DMS79 treated with DMSO at 0.1 percent for 48 hours (cell line): ENCODE measurements around the gene DYRK1A.

ENCODE experiments used
- DNase-seq: peaks from one replicate; lab custom pipeline; 2025; lab: John Stamatoyannopoulos, UW

DYRK1A gene

DNA sequence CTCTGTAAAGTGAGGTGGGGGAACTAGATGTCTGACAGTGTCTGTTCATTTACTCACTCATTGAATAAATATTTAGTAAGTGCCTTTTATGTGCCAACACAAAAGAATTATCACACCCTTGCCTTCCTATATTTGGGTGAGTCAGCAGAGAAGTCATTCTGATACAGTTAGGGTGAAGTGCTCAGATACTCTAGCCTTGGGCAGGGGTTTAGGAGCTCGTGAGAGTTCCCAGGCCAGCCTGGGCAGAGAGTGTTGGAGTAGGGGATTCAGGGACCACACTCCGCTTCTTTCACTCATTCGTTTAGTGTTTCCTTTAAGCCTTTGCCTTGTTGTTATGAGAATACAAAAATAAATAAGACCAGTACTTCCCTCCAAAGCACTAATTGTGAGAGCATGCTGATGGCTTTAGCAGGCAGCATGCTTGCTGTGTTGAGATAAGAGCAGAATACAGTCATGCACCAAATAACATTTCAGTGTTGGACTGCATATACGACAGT, 83.9 kb downstream of the DYRK1A start:
- no peak for DNase-seq

- DNase-seq: no peak
These were observed 84.9 kb downstream of the DYRK1A start for GRCh38 chr21:37451446-37451845.

DNA sequence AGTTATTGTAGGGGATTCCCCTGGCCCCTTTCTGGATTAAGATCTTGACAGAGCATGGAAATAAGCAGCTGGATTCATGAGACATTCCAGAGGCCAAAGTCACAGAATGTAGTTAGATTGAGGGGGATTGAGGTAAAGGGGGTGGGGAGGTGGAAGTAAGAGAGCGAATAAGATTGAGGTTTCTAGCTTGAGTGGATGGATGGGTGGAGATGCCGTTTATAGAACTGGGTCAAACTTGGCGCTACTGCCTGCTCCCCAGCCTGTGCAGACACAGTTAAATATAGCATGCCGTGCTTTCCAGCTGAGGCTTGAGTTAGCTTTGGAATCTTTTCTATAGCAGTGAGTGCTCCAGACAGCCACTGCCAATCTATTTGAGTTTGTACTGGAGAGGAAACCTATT, 85.7 kb downstream of the DYRK1A start:
- no peak for DNase-seq

DNA sequence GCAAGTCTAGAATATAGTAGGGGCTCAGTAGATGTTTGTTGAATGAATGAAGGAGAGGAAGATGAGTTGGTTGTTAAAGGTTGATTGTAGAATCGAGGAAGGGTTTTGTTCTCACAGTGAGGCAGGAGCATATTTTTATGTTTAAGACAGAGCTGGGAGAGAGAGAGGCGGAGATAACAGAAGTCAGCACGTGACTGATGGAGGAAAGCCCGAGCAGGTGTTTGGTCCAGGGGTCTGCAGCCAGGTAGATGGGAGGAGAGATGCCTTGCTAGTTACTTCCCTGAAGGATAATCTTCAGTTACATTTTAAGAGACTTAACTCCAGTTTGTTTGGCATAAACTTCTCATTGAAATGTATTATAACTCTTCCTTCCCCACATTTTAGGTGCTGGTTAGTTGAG, 86.8 kb downstream of the DYRK1A start:
- DNase-seq: no peak

GRCh38 chr21:37454869-37455503, 88.4 kb downstream of the DYRK1A start:
- DNase-seq: no peak

GRCh38 chr21:37455504-37455911, 88.9 kb downstream of the DYRK1A start:
- no peak for DNase-seq

DNA sequence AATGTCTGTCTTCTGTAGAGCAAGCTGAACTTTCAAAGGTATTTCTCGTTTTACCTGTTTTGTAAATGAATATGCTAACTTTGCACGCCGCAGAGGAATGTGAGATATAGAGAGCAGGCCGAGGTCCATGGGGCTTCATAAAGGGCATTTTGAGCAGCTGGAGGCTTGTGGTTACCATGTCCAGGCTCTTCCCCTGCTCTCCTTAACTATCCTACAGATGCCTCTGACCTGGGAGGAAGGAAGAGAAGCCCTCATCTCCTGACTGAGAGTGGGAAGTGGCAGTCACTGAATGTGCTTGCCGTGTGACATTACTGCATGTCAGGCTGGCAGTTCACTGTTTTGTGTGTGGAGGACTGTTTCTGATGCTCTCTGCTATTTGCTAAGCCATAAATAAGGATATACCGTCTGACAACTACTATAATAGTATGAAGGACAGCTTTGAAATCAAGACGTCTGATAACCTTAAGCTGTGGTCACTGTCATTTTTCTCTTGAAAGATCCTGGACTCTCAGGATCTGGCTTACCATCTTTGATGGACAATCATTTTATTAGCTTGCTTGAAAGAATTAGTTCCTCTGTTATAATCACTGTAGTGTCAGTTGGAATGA, 92.2 kb downstream of the DYRK1A start:
- DNase-seq: no peak

DNA sequence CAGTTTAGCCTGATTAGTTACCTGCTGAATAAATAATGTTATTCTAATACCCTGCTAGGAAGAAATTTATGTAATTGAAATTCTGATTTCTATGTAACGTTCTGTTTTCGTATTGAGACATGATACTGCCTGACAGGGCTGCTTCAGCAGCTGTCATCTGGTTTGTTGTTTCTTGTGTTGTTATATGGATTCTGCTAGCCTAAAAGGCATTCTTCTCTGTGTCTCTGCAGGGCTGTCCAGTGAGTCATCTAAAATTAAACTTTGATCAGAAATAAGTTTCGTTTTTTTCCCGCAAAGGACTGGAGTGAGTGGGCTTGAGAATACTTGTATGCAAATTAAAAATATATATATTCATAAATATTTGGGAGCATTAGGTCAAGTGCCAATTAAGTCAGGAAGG, 93.0 kb downstream of the DYRK1A start:
- DNase-seq: no peak

GRCh38 chr21:37460196-37460595, 93.6 kb downstream of the DYRK1A start:
- DNase-seq: no peak

DNA sequence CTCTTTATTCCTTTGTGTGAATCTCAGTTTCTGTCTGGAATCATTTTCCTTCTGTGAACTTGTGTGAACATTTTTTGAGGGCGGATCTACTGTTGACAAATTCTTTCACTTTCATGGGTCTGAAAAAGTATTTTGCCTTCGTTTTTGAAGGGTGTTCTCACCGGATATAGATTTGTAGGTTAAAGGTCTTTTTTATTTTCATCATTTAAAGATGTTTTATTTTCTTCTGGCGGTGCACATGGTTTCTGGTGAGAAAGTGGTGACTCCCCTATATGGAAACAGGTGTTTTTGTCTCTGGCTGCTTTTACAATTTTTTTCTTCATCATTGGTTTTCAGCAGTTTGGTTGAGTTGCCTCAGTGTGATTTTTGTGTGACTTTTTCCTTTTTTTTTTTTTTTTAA, 94.9 kb downstream of the DYRK1A start:
- DNase-seq: no peak

GRCh38 chr21:37462087-37462861, 95.7 kb downstream of the DYRK1A start:
- no peak for DNase-seq

DNA sequence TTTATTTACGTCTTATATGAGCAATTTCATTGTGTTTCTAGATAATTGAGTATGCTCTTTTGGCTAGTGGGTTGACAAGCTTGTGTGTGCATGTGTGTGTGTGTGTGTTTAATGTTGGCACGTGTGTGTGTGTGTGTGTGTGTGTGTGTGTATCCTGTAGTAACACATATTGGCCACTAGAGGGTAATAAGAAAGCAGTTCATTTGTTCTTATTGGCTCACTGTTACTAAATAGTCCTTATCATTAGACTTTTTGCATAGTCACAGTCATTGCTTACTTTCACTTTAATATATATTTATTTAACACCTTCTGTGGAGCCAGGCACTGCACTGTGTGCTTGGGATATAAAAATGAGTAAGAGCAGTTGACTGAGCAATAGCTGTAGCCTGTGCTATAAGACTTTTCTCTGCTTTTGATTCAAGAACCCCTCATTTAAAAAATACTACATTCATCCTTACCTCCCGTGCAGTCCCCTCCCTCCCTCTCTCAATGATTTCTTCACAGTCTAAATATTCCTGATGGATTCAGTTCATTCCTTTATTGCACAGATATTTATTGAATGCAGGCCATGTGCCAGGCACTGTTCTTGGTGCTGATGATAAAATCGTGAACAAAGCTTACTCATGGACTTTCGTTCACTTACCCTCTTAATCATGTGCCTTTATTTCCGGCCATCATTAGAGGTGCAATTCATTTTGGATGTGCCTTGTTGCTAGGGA, 96.7 kb downstream of the DYRK1A start:
- DNase-seq: no peak

DNA sequence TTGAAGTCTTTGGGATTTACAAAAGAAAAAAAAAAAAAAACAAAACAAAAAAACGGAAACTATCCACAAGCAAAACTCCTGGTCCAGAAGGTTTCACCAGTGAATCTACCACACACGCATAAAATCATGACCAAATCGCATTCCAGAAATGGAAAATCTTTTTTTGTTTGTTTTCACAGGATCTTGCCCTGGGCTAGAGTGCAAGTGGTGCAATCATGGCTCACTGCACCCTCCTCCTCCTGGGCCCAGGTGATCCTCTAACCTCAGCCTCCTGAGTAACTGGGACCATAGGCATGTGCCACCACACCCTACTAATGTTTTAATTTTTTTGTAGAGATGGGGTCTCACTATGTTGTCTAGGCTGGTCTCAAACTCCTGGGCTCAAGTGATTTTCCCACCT, 100.5 kb downstream of the DYRK1A start:
- DNase-seq: no peak

DNA sequence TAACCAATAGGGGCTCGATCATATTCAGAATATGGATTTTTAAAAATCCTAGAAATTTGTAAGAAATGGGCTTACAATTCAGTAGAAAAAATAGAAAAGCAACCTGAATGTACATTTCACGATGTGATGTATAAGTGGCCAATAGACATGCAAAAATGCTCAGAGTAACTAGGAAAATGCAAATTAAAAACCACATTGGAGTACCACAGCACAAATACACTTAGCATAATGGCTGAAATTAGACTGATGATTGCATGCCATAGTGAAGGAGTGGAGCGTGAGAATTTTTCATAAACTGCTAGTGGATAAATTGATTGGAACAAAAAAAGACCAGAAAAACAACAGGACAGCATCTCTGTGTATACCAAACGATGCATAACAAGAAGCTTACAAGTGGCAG, 102.3 kb downstream of the DYRK1A start:
- no peak for DNase-seq

GRCh38 chr21:37469441-37469840, 102.9 kb downstream of the DYRK1A start:
- DNase-seq: no peak

DNA sequence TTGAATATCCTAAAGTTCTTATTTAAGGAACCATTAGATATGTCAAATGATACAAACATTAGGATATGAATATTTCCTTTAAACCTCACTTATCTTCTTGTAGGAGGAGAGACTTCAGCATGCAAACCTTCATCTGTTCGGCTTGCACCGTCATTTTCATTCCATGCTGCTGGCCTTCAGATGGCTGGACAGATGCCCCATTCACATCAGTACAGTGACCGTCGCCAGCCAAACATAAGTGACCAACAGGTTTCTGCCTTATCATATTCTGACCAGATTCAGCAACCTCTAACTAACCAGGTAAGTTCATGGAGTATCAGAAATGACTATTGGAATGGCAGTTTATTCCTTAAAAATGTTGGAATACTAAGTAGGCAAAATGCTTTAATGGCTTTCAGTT, 106.0 kb downstream of the DYRK1A start:
- DNase-seq: no peak

DNA sequence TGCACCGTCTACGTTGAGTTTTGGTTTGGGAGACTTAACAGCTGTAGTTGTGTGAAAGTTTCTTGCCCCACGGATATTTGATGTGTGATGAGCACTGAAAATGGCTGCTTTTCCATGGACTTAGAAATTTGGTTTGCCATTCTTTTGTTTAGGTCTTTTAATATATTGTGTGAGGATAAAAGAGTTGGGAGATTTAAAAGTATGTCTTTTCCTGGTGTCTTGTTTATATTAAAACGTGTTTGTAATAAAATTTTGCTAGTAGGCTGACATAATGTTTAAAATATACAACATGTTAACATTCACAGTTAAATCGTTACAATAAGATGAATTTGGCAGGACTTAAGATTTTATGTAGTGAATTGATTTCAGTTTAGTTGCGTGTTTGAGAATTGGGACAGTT, 106.9 kb downstream of the DYRK1A start:
- DNase-seq: no peak

DNA sequence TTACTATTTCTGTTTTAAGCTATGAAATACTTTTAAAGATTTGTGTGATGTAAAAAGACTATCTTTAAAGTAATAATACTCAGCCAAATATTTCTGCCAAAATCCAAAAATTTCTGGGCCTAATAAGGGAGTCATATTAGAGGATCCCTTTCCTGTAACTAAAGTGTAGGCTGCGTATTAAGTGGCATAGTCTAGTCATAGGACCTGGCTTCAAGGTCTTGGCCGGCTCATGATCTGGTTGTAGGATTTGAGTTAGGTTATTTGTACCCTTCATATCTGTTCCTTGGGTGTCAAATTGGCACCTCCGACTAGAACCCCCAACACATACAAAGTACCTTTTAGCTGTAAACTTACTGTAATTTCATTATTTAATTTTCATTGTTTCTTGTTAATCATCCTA, 107.8 kb downstream of the DYRK1A start:
- no peak for DNase-seq

GRCh38 chr21:37475186-37475868, 108.8 kb downstream of the DYRK1A start:
- no peak for DNase-seq

DNA sequence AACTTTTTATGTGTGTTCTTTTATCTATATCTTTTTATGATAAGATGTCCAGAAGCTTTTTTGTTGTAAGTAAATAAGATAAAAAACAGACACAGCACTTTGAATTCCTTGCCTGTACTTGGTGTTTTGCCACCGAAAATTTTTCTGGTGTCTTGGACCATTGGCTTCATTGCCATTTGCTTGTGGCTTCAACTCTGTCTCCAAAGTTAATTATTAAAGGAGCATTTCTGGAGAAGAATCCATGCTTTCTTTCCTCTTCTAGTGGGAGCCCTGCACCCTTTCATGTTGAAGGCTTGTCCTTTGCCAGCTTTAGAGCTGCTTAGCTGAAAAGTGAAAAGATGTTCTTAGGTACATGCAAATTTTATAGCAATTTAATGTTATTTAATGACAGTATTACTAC, 112.2 kb downstream of the DYRK1A start:
- no peak for DNase-seq

- no peak for DNase-seq
These were observed 117.2 kb downstream of the DYRK1A start for GRCh38 chr21:37483776-37484175.
